Gastrocnemius medialis (tissue), 4 donors: ENCODE data around the gene NDNF.

Experiments
- CTCF ChIP-seq, 5 experiments: fragments of 450-650 bp in 3 of 5; fragments of 200-600 bp in 2 of 5; sonication (generic) in 2 of 5; IDR thresholded peaks in 4 of 5; conservative IDR thresholded peaks in 1 of 5; 1 replicate in 4 of 5; 2 replicates in 1 of 5; pipeline ENCODE4 v1.5.1; 2016 to 2019; ENCODE audit warnings: antibody characterized with exemption in 5 of 5, mild to moderate bottlenecking in 3 of 5, moderate library complexity in 3 of 5
- POLR2A ChIP-seq, 2 donors: fragments of 450-650 bp; IDR thresholded peaks; one replicate each; pipeline ENCODE4 v1.6.1; 2017; ENCODE audit warnings: antibody characterized with exemption in 2 of 2, mild to moderate bottlenecking in 2 of 2, moderate library complexity in 2 of 2

GRCh38 chr4:121030711-121031110 is 41.6 kb downstream of the NDNF start:
- TF ChIP-seq CTCF (IDR thresholded peaks at IDR 0.05 in 4 of 5, conservative IDR thresholded peaks at IDR 0.05 in 1 of 5) (no peak), POLR2A (IDR thresholded peaks at IDR 0.05) (no peak)
